ENCODE results near the gene CCRL2. TPM values are rescaled to one million over a fixed set of nuclear protein-coding genes. Genes with fewer than 3 reads are reported as not detected.
"Not testable (repeated sequence)": the region's sequence is repeated elsewhere in the genome, so short reads cannot be mapped to it uniquely, and the experiment has no call there.

CCRL2 gene
- total and polyA plus RNA-seq, 2 donors from 2014 or later: 2.1 to 2.8 TPM

DNA sequence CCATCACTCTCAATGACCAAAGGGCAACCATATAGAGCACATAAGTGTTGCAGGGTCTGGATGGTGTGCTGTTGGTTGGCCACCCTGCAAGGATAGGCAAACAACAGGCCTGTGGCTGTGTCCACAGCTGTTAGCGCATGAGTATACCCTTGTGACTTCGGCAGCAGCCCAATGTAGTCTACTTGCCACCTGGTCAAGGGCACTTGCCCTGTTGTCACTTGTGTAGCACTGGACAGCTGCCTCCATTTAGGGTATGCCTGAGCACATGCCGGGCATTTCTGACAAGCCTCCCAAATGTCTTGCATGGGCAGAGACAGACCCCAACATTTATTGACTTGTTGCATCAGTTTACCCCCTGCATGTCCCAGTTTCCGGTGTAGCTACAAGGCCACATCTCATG is 12.8 kb downstream of the CCRL2 start:
- H3K4me1 ChIP-seq (ENCODE audit: control insufficient read depth in 2 of 3, insufficient read depth in 2 of 3, low read depth in 1 of 3, low read length in 3 of 3): peaks cover 0 to 2% (median 0%) of the 10 kb centered on the region in 3 donors
- H3K36me3 ChIP-seq (ENCODE audit: control insufficient read depth in 2 of 3, insufficient read depth in 3 of 3, low read length in 3 of 3): no peaks in the 10 kb centered on the region
- DNase-seq (no peak), FAIRE-seq (no peak)
- intact Hi-C loops (cut with DNase I): no loop called here
- no peaks in the 10 kb centered on the region for H3K27me3 ChIP-seq (ENCODE audit: control insufficient read depth, insufficient read depth, low read length)
- TF ChIP-seq, protein P1, sequence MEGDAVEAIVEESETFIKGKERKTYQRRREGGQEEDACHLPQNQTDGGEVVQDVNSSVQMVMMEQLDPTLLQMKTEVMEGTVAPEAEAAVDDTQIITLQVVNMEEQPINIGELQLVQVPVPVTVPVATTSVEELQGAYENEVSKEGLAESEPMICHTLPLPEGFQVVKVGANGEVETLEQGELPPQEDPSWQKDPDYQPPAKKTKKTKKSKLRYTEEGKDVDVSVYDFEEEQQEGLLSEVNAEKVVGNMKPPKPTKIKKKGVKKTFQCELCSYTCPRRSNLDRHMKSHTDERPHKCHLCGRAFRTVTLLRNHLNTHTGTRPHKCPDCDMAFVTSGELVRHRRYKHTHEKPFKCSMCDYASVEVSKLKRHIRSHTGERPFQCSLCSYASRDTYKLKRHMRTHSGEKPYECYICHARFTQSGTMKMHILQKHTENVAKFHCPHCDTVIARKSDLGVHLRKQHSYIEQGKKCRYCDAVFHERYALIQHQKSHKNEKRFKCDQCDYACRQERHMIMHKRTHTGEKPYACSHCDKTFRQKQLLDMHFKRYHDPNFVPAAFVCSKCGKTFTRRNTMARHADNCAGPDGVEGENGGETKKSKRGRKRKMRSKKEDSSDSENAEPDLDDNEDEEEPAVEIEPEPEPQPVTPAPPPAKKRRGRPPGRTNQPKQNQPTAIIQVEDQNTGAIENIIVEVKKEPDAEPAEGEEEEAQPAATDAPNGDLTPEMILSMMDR (IDR thresholded peaks at IDR 0.05; ENCODE audit: borderline replicate concordance, extremely low read depth, insufficient read depth): no peak
- no peak overlapping the region for H3K27ac ChIP-seq (ENCODE audit: low read depth in 2 of 2, low read length in 2 of 2)
- H3K9me3 ChIP-seq (ENCODE audit: control insufficient read depth in 2 of 3, insufficient read depth in 1 of 3, low read length in 3 of 3): no peaks in the 10 kb centered on the region
- no peak overlapping the region for H3K4me3 ChIP-seq (ENCODE audit: low read length in 3 of 3)
- H3K9ac ChIP-seq (ENCODE audit: low read length in 3 of 3): no peak overlapping the region

- Histone ChIP-seq H3K27ac (ENCODE audit: low read depth in 2 of 2, low read length in 2 of 2) (no peak overlapping the region), H3K36me3 (ENCODE audit: control insufficient read depth in 2 of 3, insufficient read depth in 3 of 3, low read length in 3 of 3) (no peaks in the 10 kb centered on the region), H3K9me3 (ENCODE audit: control insufficient read depth in 2 of 3, insufficient read depth in 1 of 3, low read length in 3 of 3) (no peaks in the 10 kb centered on the region), H3K27me3 (ENCODE audit: control insufficient read depth, insufficient read depth, low read length) (no peaks in the 10 kb centered on the region), H3K9ac (ENCODE audit: low read length in 3 of 3) (no peak overlapping the region), H3K4me3 (ENCODE audit: low read length in 3 of 3) (no peak overlapping the region), H3K4me1 (ENCODE audit: control insufficient read depth in 2 of 3, insufficient read depth in 2 of 3, low read depth in 1 of 3, low read length in 3 of 3) (peaks cover 0 to 2% (median 0%) of the 10 kb centered on the region in 3 donors)
- DNase-seq: no peak
- TF ChIP-seq, protein P1 (IDR thresholded peaks at IDR 0.05; ENCODE audit: borderline replicate concordance, extremely low read depth, insufficient read depth): no peak
- FAIRE-seq: no peak
- intact Hi-C loops (cut with DNase I): no loop called here
Measured at GRCh38 chr3:46420931-46421330, 13.9 kb downstream of the CCRL2 start.

DNA sequence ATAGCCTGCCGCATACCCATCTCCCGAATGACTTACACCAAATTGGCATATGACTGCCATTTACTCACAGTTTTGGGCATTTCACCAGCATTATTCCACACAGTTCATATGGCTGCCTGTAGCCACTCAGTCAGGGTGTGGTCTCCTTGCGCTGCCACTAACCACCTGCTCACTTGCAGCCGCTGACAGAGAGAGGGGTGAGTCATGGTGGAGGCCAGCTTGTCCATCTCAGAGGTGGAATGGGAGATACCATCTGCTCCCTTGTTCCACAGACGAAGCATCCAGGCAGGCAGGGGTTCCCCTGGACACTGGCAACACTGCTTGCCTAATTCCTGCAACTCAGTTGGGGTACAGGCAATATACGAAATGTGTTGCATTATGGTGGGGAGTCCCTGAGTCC is 15.6 kb downstream of the CCRL2 start:
- TF ChIP-seq, protein P1 (IDR thresholded peaks at IDR 0.05; ENCODE audit: borderline replicate concordance, extremely low read depth, insufficient read depth): no peak
- DNase-seq: no peak
- Histone ChIP-seq H3K27ac (ENCODE audit: low read depth in 2 of 2, low read length in 2 of 2) (no peak overlapping the region), H3K4me3 (ENCODE audit: low read length in 3 of 3) (no peak overlapping the region), H3K36me3 (ENCODE audit: control insufficient read depth in 2 of 3, insufficient read depth in 3 of 3, low read length in 3 of 3) (no peaks in the 10 kb centered on the region), H3K4me1 (ENCODE audit: control insufficient read depth in 2 of 3, insufficient read depth in 2 of 3, low read depth in 1 of 3, low read length in 3 of 3) (peaks cover 0 to 2% (median 0%) of the 10 kb centered on the region in 3 donors), H3K9ac (ENCODE audit: low read length in 3 of 3) (no peak overlapping the region), H3K9me3 (ENCODE audit: control insufficient read depth in 2 of 3, insufficient read depth in 1 of 3, low read length in 3 of 3) (no peaks in the 10 kb centered on the region), H3K27me3 (ENCODE audit: control insufficient read depth, insufficient read depth, low read length) (no peaks in the 10 kb centered on the region)
- no peak for FAIRE-seq
- intact Hi-C loops (cut with DNase I): no loop called here

DNA sequence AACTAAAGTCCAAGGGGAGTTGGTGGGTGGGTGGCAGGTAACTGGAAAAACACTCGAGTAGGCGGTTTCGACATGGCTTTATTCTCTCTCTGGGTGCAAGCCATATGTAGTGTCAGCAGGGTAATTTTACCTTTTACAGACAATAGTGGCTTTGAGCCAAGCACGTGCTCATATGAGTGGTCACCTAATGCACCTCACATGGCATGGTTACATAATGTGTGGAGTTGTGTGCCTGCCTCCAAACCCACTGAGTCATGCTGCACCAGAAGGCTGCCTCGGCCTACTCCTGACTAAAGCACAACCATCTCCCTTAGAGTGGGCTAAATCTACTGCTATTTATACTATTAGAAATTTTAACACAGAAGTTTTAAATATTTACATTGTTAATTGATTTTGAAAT is 16.5 kb downstream of the CCRL2 start:
- Histone ChIP-seq H3K36me3 (ENCODE audit: control insufficient read depth in 2 of 3, insufficient read depth in 3 of 3, low read length in 3 of 3) (no peaks in the 10 kb centered on the region), H3K4me1 (ENCODE audit: control insufficient read depth in 2 of 3, insufficient read depth in 2 of 3, low read depth in 1 of 3, low read length in 3 of 3) (peaks cover 0 to 2% (median 0%) of the 10 kb centered on the region in 3 donors), H3K9me3 (ENCODE audit: control insufficient read depth in 2 of 3, insufficient read depth in 1 of 3, low read length in 3 of 3) (no peaks in the 10 kb centered on the region), H3K27me3 (ENCODE audit: control insufficient read depth, insufficient read depth, low read length) (no peaks in the 10 kb centered on the region), H3K4me3 (ENCODE audit: low read length in 3 of 3) (no peak overlapping the region), H3K27ac (ENCODE audit: low read depth in 2 of 2, low read length in 2 of 2) (no peak overlapping the region), H3K9ac (ENCODE audit: low read length in 3 of 3) (no peak overlapping the region)
- FAIRE-seq (no peak), DNase-seq (no peak)
- intact Hi-C loops (cut with DNase I): no loop called here
- TF ChIP-seq, protein P1 (IDR thresholded peaks at IDR 0.05; ENCODE audit: borderline replicate concordance, extremely low read depth, insufficient read depth): no peak

GRCh38 chr3:46426476-46426875 is 19.4 kb downstream of the CCRL2 start:
- H3K4me3 ChIP-seq (ENCODE audit: low read length in 3 of 3); H3K4me1 ChIP-seq (ENCODE audit: control insufficient read depth in 2 of 3, insufficient read depth in 2 of 3, low read depth in 1 of 3, low read length in 3 of 3); H3K9ac ChIP-seq (ENCODE audit: low read length in 3 of 3); H3K9me3 ChIP-seq (ENCODE audit: control insufficient read depth in 2 of 3, insufficient read depth in 1 of 3, low read length in 3 of 3); FAIRE-seq; H3K27me3 ChIP-seq (ENCODE audit: control insufficient read depth, insufficient read depth, low read length); H3K27ac ChIP-seq (ENCODE audit: low read depth in 2 of 2, low read length in 2 of 2); intact Hi-C loops (cut with DNase I); DNase-seq; H3K36me3 ChIP-seq (ENCODE audit: control insufficient read depth in 2 of 3, insufficient read depth in 3 of 3, low read length in 3 of 3): not testable (repeated sequence)

GRCh38 chr3:46427404-46427803 is 20.3 kb downstream of the CCRL2 start:
- intact Hi-C loops (cut with DNase I); H3K4me1 ChIP-seq (ENCODE audit: control insufficient read depth in 2 of 3, insufficient read depth in 2 of 3, low read depth in 1 of 3, low read length in 3 of 3); H3K4me3 ChIP-seq (ENCODE audit: low read length in 3 of 3); H3K9ac ChIP-seq (ENCODE audit: low read length in 3 of 3); H3K36me3 ChIP-seq (ENCODE audit: control insufficient read depth in 2 of 3, insufficient read depth in 3 of 3, low read length in 3 of 3); H3K9me3 ChIP-seq (ENCODE audit: control insufficient read depth in 2 of 3, insufficient read depth in 1 of 3, low read length in 3 of 3); FAIRE-seq; H3K27me3 ChIP-seq (ENCODE audit: control insufficient read depth, insufficient read depth, low read length); H3K27ac ChIP-seq (ENCODE audit: low read depth in 2 of 2, low read length in 2 of 2); DNase-seq: not testable (repeated sequence)

All from kidney (tissue), 14 donors.